Uterus (tissue), 4 donors: ENCODE measurements around the gene C19orf38. TPM values are rescaled to one million over a fixed set of nuclear protein-coding genes. Genes with fewer than 3 reads are reported as not detected.

Experiments used
- DNase-seq, 2 donors: peaks; one replicate each; pipeline ENCODE4 v3.0.0-alpha.2; 2019 to 2020
- H3K27ac ChIP-seq, 2 donors: fragments of 200-600 bp; sonication (generic); 1 replicate in 1 of 2; 2 replicates in 1 of 2; pipeline ENCODE4 v1.5.1; 2016 to 2018
- H3K27me3 ChIP-seq, 2 donors: fragments of 200-600 bp; sonication (generic); one replicate each; pipeline ENCODE4 v1.5.1; 2018 to 2019; ENCODE audit warnings: control low read depth in 1 of 2
- H3K36me3 ChIP-seq, 2 donors: fragments of 200-600 bp; sonication (generic); one replicate each; pipeline ENCODE4 v1.5.1; 2019; ENCODE audit warnings: control low read depth in 1 of 2
- H3K4me1 ChIP-seq, 2 donors: fragments of 200-600 bp; sonication (generic); one replicate each; pipeline ENCODE4 v1.5.1; 2018 to 2019; ENCODE audit warnings: control low read depth in 1 of 2
- H3K4me3 ChIP-seq, 2 donors: fragments of 200-600 bp; sonication (generic); 1 replicate in 1 of 2; 2 replicates in 1 of 2; pipeline ENCODE4 v1.5.1; 2018 to 2019; ENCODE audit warnings: mild to moderate bottlenecking in 1 of 2
- H3K9me3 ChIP-seq, 2 donors: fragments of 200-600 bp; sonication (generic); one replicate each; pipeline ENCODE4 v1.5.1; 2019; ENCODE audit warnings: control low read depth in 1 of 2
- CTCF ChIP-seq, 4 experiments: fragments of 200-600 bp in 2 of 4; fragments of 450-650 bp in 2 of 4; sonication (generic) in 2 of 4; IDR thresholded peaks; one replicate each; pipeline ENCODE4 v1.5.1; 2016 to 2019; ENCODE audit warnings: antibody characterized with exemption in 4 of 4, mild to moderate bottlenecking in 2 of 4, moderate library complexity in 1 of 4
- POLR2A ChIP-seq, 2 donors: fragments of 450-650 bp; IDR thresholded peaks; one replicate each; pipeline ENCODE4 v1.6.1; 2016; ENCODE audit warnings: antibody characterized with exemption in 2 of 2, mild to moderate bottlenecking in 1 of 2, moderate library complexity in 1 of 2
- intact Hi-C: fragments of 100-400 bp; cut with DNase I; formaldehyde crosslinking; loops from one replicate; pipeline ENCODE4 v1.15.1; 2023; ENCODE audit warnings: low total_unique reads
- total RNA-seq, 4 donors: library from RNA; depleted of rRNA in 3 of 4; stranded (reverse); fragments of >200 nt in 3 of 4; gene quantifications; one replicate each; pipeline versions ENCODE4 v1.1.0 to v1.2.4, GENCODE V29; 2014 to 2023
- donor health status: DM: yes; HTN: yes; CAD: no.

The C19orf38 gene
- total RNA-seq, 4 donors from 2014 or later = 2.7 to 25.9 TPM; not detected in 2

GRCh38 chr19:10858204-10858828 is 10.1 kb downstream of the C19orf38 start:
- intact Hi-C loops = no loop called here
- no peak overlapping the region for H3K27ac ChIP-seq
- no peaks in the 10 kb centered on the region for H3K36me3 ChIP-seq
- no peaks in the 10 kb centered on the region for H3K4me1 ChIP-seq
- no peaks in the 10 kb centered on the region for H3K9me3 ChIP-seq
- TF ChIP-seq CTCF (IDR thresholded peaks at IDR 0.05) (peak in 3 of 4 experiments; percentile 13 to 29 (median 17)), POLR2A (IDR thresholded peaks at IDR 0.05) (no peak)
- no peak for DNase-seq
- H3K27me3 ChIP-seq = no peaks in the 10 kb centered on the region
- no peak overlapping the region for H3K4me3 ChIP-seq

GRCh38 chr19:10861103-10861651 is 13.0 kb downstream of the C19orf38 start:
- Histone ChIP-seq H3K36me3 (no peaks in the 10 kb centered on the region), H3K4me3 (no peak overlapping the region)
- intact Hi-C loops = loop anchor here (10.0 kb wide), 1 partner anchor 146 kb away; the partner anchor contains the start of gene DNM2

DNA sequence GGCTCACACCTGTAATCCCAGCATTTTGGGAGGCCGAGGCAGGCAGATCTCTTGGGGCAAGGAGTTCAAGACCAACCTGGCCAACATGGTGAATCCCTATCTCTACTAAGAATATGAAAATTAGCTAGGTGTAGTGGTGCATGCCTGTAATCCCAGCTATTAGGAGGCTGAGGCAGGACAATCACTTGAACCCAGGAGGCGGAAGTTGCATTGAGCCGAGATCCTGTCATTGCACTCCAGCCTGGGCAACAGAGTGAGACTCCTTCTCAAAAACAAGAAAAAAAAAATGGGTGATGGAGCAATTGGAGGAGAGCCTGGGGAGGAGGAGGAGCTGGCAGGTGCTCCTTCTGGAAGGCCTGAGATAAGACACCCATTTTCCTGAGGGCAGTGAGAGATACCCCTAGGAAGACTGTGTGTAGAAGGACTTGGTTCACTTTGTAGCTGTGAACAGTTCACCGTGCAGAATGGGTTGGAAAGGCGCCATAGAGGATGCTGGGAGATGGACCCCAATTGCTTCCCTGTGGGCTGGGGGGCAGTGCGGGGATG is 14.4 kb downstream of the C19orf38 start:
- no peaks in the 10 kb centered on the region for H3K36me3 ChIP-seq
- H3K4me3 ChIP-seq = no peak overlapping the region
- H3K9me3 ChIP-seq = no peaks in the 10 kb centered on the region
- H3K27ac ChIP-seq = peak overlapping the region; percentile 0 to 1
- H3K27me3 ChIP-seq = no peaks in the 10 kb centered on the region
- H3K4me1 ChIP-seq = no peaks in the 10 kb centered on the region
- no peak for TF ChIP-seq POLR2A (IDR thresholded peaks at IDR 0.05)
- no peak for TF ChIP-seq CTCF (IDR thresholded peaks at IDR 0.05)
- intact Hi-C loops = loop anchor here (10.0 kb wide), 1 partner anchor 148 kb away; the partner anchor contains the start of gene DNM2
- no peak for DNase-seq

More at GRCh38 chr19:10861103-10861651, 13.0 kb downstream of the C19orf38 start:
- Histone ChIP-seq H3K27me3 (no peaks in the 10 kb centered on the region), H3K27ac (no peak overlapping the region), H3K4me1 (no peaks in the 10 kb centered on the region), H3K9me3 (no peaks in the 10 kb centered on the region)
- DNase-seq = no peak
- TF ChIP-seq POLR2A (IDR thresholded peaks at IDR 0.05) (no peak), CTCF (IDR thresholded peaks at IDR 0.05) (no peak)

DNA sequence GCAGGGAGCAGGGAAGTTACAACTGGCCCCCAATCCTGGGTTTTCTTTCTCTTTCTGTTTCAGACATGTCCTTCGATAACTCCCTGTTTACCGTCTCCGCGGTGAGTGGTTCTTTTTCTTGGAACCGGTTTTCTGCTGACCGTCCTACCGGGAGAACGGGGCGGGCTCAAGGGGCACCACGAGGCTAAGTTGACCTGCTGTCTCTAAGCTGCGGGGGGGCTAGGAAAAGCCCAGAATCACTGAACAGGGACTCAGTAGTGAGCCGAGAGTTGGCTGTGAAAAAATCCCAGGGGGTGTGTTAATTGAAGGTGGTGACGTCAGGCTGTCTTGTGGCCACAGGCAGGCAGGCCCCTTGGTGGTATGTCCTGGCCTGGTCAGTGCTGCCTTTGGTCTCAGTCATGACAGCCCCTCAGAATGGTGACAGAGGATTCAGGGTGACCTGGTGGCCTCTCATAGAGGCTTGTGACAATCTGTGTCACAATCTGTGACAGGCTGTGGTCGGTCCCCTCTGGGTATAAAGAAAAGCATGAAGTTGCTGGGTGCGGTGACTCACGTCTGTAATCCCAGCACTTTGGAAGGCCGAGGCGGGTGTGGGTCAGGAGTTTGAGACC is 15.0 kb downstream of the C19orf38 start:
- no peaks in the 10 kb centered on the region for H3K27me3 ChIP-seq
- intact Hi-C loops = loop anchor here (10.0 kb wide), 1 partner anchor 148 kb away; the partner anchor contains the start of gene DNM2
- H3K36me3 ChIP-seq = no peaks in the 10 kb centered on the region
- H3K4me1 ChIP-seq = no peaks in the 10 kb centered on the region
- H3K4me3 ChIP-seq = no peak overlapping the region
- H3K9me3 ChIP-seq = no peaks in the 10 kb centered on the region
- peak overlapping the region; percentile 0 to 1 for H3K27ac ChIP-seq
- TF ChIP-seq POLR2A (IDR thresholded peaks at IDR 0.05) (no peak), CTCF (IDR thresholded peaks at IDR 0.05) (no peak)
- DNase-seq = peak in 1 of 2 donors; percentile 42

GRCh38 chr19:10864538-10864899 is 16.3 kb downstream of the C19orf38 start:
- Histone ChIP-seq H3K36me3 (no peaks in the 10 kb centered on the region), H3K27ac (peak overlapping the region in 1 of 2 donors; percentile 2), H3K4me1 (no peaks in the 10 kb centered on the region), H3K9me3 (no peaks in the 10 kb centered on the region), H3K4me3 (no peak overlapping the region), H3K27me3 (no peaks in the 10 kb centered on the region)
- peak; percentile 85 for DNase-seq
- TF ChIP-seq CTCF (IDR thresholded peaks at IDR 0.05) = peak; percentile 77 to 91 (median 86)
- no peak for TF ChIP-seq POLR2A (IDR thresholded peaks at IDR 0.05)
- intact Hi-C loops = loop anchor here (10.0 kb wide), 1 partner anchor 150 kb away; the partner anchor contains the start of gene DNM2
